Keratinocyte (primary cell): ENCODE results near the gene PGAM1.

Experiments
- EZH2 ChIP-seq: IDR thresholded peaks from one replicate; pipeline ENCODE4 v1.6.1; 2012; ENCODE audit warnings: inconsistent platforms, mild to moderate bottlenecking, low read length, moderate library complexity
- TF ChIP-seq, protein P1 (sequence below), 3 experiments: IDR thresholded peaks in 1 of 3; conservative IDR thresholded peaks in 1 of 3; optimal IDR thresholded peaks in 1 of 3; 2 replicates in 2 of 3; 3 replicates in 1 of 3; pipeline versions ENCODE3 to v1.5.1; 2011; ENCODE audit warnings: low read length in 3 of 3, mild to moderate bottlenecking in 3 of 3, moderate library complexity in 2 of 3, control low read depth in 1 of 3, inconsistent platforms in 1 of 3; ENCODE audit not compliant: insufficient read depth in 2 of 3; ENCODE audit errors: extremely low read depth in 1 of 3

DNA sequence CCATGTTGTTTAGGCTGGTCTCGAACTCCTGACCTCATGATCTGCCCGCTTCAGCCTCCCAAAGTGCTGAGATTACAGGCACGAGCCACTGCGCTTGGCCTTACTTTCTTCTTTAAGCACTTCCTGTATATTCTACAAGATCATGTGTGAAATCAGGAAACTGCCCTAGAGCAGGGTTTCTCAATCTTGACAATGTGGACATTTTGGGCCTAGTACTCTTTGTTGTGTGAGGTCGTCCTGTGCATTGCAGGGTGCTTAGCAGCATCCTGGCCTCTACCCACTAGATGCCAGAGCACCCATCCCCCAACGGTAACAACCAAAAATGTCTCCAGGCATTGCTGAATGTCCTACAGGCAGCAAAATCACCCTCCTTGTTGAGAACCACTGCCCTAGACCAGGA, 49.6 kb upstream of the PGAM1 start:
- TF ChIP-seq, protein P1, sequence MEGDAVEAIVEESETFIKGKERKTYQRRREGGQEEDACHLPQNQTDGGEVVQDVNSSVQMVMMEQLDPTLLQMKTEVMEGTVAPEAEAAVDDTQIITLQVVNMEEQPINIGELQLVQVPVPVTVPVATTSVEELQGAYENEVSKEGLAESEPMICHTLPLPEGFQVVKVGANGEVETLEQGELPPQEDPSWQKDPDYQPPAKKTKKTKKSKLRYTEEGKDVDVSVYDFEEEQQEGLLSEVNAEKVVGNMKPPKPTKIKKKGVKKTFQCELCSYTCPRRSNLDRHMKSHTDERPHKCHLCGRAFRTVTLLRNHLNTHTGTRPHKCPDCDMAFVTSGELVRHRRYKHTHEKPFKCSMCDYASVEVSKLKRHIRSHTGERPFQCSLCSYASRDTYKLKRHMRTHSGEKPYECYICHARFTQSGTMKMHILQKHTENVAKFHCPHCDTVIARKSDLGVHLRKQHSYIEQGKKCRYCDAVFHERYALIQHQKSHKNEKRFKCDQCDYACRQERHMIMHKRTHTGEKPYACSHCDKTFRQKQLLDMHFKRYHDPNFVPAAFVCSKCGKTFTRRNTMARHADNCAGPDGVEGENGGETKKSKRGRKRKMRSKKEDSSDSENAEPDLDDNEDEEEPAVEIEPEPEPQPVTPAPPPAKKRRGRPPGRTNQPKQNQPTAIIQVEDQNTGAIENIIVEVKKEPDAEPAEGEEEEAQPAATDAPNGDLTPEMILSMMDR (optimal IDR thresholded peaks at IDR 0.05 in 1 of 3, IDR thresholded peaks at IDR 0.05 in 1 of 3, conservative IDR thresholded peaks at IDR 0.05 in 1 of 3; ENCODE audit: extremely low read depth in 1 of 3, insufficient read depth in 2 of 3, low read length in 3 of 3) = no peak
- no peak for TF ChIP-seq EZH2
